Activated naive CD8-positive, alpha-beta T cell (primary cell): ENCODE measurements around the gene WDTC1.
A peak's percentile ranks its signal among the peaks of the same experiment; 100 is the strongest.

ENCODE experiments used
- H3K27ac Mint-ChIP-seq: one replicate; pipeline ENCODE4 v1.8.0; 2021; ENCODE audit warnings: mixed read lengths
- H3K27me3 Mint-ChIP-seq: one replicate; pipeline ENCODE4 v1.8.0; 2021; ENCODE audit warnings: mixed read lengths
- H3K36me3 Mint-ChIP-seq: one replicate; pipeline ENCODE4 v1.8.0; 2021; ENCODE audit warnings: mixed read lengths
- H3K4me1 Mint-ChIP-seq: one replicate; pipeline ENCODE4 v1.8.0; 2021; ENCODE audit warnings: low read depth, mixed read lengths
- H3K4me3 Mint-ChIP-seq: one replicate; pipeline ENCODE4 v1.8.0; 2021; ENCODE audit warnings: mild to moderate bottlenecking, mixed read lengths
- H3K9me3 Mint-ChIP-seq: one replicate; pipeline ENCODE4 v1.8.0; 2021; ENCODE audit warnings: low read depth, mixed read lengths

WDTC1 gene

GRCh38 chr1:27346357-27346756 lies 111.9 kb downstream of the WDTC1 start:
- Mint-ChIP-seq H3K4me3 (no peak overlapping the region), H3K27ac (peak overlapping the region; percentile 43), H3K27me3 (no peaks in the 10 kb centered on the region), H3K9me3 (no peaks in the 10 kb centered on the region), H3K36me3 (no peaks in the 10 kb centered on the region), H3K4me1 (peaks cover 43% of the 10 kb centered on the region)

GRCh38 chr1:27346991-27347624 lies 112.7 kb downstream of the WDTC1 start:
- H3K36me3 Mint-ChIP-seq: no peaks in the 10 kb centered on the region
- H3K9me3 Mint-ChIP-seq: no peaks in the 10 kb centered on the region
- H3K4me1 Mint-ChIP-seq: peaks cover 38% of the 10 kb centered on the region
- H3K27me3 Mint-ChIP-seq: no peaks in the 10 kb centered on the region
- peak overlapping the region; percentile 41 for H3K27ac Mint-ChIP-seq
- no peak overlapping the region for H3K4me3 Mint-ChIP-seq

GRCh38 chr1:27348861-27349783 lies 114.7 kb downstream of the WDTC1 start:
- Mint-ChIP-seq H3K36me3 (no peaks in the 10 kb centered on the region), H3K9me3 (no peaks in the 10 kb centered on the region), H3K4me1 (peaks cover 20% of the 10 kb centered on the region), H3K27me3 (no peaks in the 10 kb centered on the region), H3K4me3 (peak overlapping the region; percentile 35), H3K27ac (no peak overlapping the region)

GRCh38 chr1:27349784-27350662 lies 115.6 kb downstream of the WDTC1 start:
- no peaks in the 10 kb centered on the region for H3K27me3 Mint-ChIP-seq
- no peaks in the 10 kb centered on the region for H3K9me3 Mint-ChIP-seq
- H3K4me1 Mint-ChIP-seq: peaks cover 16% of the 10 kb centered on the region
- no peaks in the 10 kb centered on the region for H3K36me3 Mint-ChIP-seq
- no peak overlapping the region for H3K4me3 Mint-ChIP-seq
- no peak overlapping the region for H3K27ac Mint-ChIP-seq

GRCh38 chr1:27350663-27351540 lies 116.5 kb downstream of the WDTC1 start:
- Mint-ChIP-seq H3K36me3 (no peaks in the 10 kb centered on the region), H3K27ac (no peak overlapping the region)

GRCh38 chr1:27351541-27352107 lies 117.2 kb downstream of the WDTC1 start:
- no peaks in the 10 kb centered on the region for H3K9me3 Mint-ChIP-seq
- no peak overlapping the region for H3K4me3 Mint-ChIP-seq
- H3K4me1 Mint-ChIP-seq: peaks cover 22% of the 10 kb centered on the region

More at GRCh38 chr1:27350663-27351540, 116.5 kb downstream of the WDTC1 start:
- H3K4me3 Mint-ChIP-seq: no peak overlapping the region
- no peaks in the 10 kb centered on the region for H3K9me3 Mint-ChIP-seq
- no peaks in the 10 kb centered on the region for H3K27me3 Mint-ChIP-seq
- peaks cover 21% of the 10 kb centered on the region for H3K4me1 Mint-ChIP-seq

GRCh38 chr1:27353166-27353565 lies 118.7 kb downstream of the WDTC1 start:
- H3K4me3 Mint-ChIP-seq: no peak overlapping the region
- H3K4me1 Mint-ChIP-seq: peaks cover 27% of the 10 kb centered on the region
- no peaks in the 10 kb centered on the region for H3K9me3 Mint-ChIP-seq
- H3K27me3 Mint-ChIP-seq: no peaks in the 10 kb centered on the region
- H3K27ac Mint-ChIP-seq: no peak overlapping the region
- no peaks in the 10 kb centered on the region for H3K36me3 Mint-ChIP-seq

More at GRCh38 chr1:27351541-27352107, 117.2 kb downstream of the WDTC1 start:
- H3K27ac Mint-ChIP-seq: no peak overlapping the region
- no peaks in the 10 kb centered on the region for H3K27me3 Mint-ChIP-seq
- no peaks in the 10 kb centered on the region for H3K36me3 Mint-ChIP-seq

- peaks cover 27% of the 10 kb centered on the region for H3K4me1 Mint-ChIP-seq
- H3K27ac Mint-ChIP-seq: no peak overlapping the region
- H3K36me3 Mint-ChIP-seq: no peaks in the 10 kb centered on the region
- no peak overlapping the region for H3K4me3 Mint-ChIP-seq
- H3K9me3 Mint-ChIP-seq: no peaks in the 10 kb centered on the region
- H3K27me3 Mint-ChIP-seq: no peaks in the 10 kb centered on the region
These were observed 119.2 kb downstream of the WDTC1 start for GRCh38 chr1:27353629-27354028.

GRCh38 chr1:27355683-27356082 lies 121.3 kb downstream of the WDTC1 start:
- Mint-ChIP-seq H3K4me3 (peak overlapping the region; percentile 28), H3K27me3 (no peaks in the 10 kb centered on the region), H3K9me3 (no peaks in the 10 kb centered on the region), H3K36me3 (no peaks in the 10 kb centered on the region), H3K4me1 (peaks cover 42% of the 10 kb centered on the region), H3K27ac (peak overlapping the region; percentile 50)

- Mint-ChIP-seq H3K4me1 (peaks cover 42% of the 10 kb centered on the region), H3K27ac (peak overlapping the region; percentile 28), H3K36me3 (no peaks in the 10 kb centered on the region), H3K9me3 (no peaks in the 10 kb centered on the region), H3K27me3 (no peaks in the 10 kb centered on the region), H3K4me3 (peak overlapping the region; percentile 57)
These were observed 121.8 kb downstream of the WDTC1 start for GRCh38 chr1:27356277-27356618.

GRCh38 chr1:27356619-27357280 lies 122.3 kb downstream of the WDTC1 start:
- no peaks in the 10 kb centered on the region for H3K9me3 Mint-ChIP-seq
- peaks cover 42% of the 10 kb centered on the region for H3K4me1 Mint-ChIP-seq
- peak overlapping the region; percentile 81 for H3K27ac Mint-ChIP-seq
- peak overlapping the region; percentile 77 for H3K4me3 Mint-ChIP-seq
- H3K27me3 Mint-ChIP-seq: no peaks in the 10 kb centered on the region
- H3K36me3 Mint-ChIP-seq: no peaks in the 10 kb centered on the region

- H3K4me1 Mint-ChIP-seq: peaks cover 42% of the 10 kb centered on the region
These were observed 123.0 kb downstream of the WDTC1 start for GRCh38 chr1:27357281-27358037.

More at GRCh38 chr1:27357281-27358037, 123.0 kb downstream of the WDTC1 start:
- Mint-ChIP-seq H3K27ac (peak overlapping the region; percentile 81), H3K9me3 (no peaks in the 10 kb centered on the region), H3K27me3 (no peaks in the 10 kb centered on the region), H3K4me3 (peak overlapping the region; percentile 77), H3K36me3 (no peaks in the 10 kb centered on the region)
